Fibroblast of skin of right quadriceps (primary cell): ENCODE measurements around the gene DYSF.

Experiments used
- DNase-seq: peaks from one replicate; pipeline ENCODE4 v3.0.0-alpha.2; 2013

Gene DYSF

DNA sequence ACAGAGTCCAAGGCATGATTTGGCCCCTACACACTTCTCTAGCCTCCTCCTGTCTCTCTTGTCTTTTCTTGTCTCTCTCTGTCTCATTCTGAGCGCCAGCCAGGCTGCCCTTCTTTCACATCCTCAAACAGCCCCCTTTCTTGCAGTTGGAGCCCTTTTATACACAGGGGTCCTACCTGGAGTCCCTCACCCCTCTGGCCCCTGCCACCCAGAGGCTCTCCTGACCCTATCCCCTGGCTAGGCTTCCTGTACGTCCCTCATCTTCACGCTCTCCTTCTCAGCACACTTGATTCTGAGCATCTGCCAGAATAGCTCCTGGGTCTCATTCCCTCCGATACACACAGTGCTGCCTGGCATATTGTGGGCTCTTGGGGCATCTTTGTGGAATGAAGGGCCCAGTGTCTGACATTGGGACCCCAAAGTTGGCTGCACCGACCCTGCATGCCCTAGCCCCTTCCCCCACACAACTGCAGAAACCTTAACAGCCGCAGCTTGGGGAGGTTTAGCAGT lies 261.9 kb downstream of the DYSF start:
- no peak for DNase-seq

DNA sequence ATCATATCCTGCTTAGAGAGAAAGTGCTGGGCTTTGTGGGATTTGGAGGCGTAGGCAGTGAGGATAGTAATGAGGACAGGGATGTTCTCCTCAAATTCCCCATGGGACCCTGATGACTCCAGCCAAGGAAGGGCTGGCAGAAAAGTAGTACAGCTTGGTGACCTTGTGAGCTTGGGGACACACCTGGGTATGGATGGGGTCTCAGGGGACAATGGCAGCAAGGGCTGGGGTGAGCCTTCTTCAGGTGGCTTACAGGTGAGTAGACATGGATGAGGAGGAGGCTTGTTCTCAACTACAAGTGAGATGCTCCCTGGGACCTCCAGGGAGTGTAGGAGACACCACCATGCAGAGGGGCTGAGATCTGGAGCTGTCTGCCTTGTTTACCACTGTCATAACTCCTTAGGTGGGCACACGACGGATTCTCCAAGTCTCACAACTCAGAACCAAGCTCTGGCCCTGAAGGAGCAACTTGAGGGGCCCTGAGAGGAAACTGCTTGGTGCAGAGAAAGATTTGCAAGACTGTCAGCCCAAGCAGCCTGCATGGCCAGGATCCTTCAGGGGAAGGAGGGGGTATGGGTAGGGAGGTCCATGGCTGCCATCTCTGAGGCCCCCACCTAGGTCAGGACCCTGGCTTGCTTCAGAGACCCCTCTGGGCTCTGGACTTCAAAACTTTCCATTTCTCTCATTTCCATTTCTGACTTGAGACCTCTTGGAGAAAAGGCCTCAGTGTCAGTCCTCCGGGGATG lies 262.8 kb downstream of the DYSF start:
- no peak for DNase-seq

GRCh38 chr2:71716697-71717624 lies 263.6 kb downstream of the DYSF start:
- DNase-seq, result peak; percentile 52

- no peak for DNase-seq
Measured at GRCh38 chr2:71718686-71719085, 265.3 kb downstream of the DYSF start.

DNA sequence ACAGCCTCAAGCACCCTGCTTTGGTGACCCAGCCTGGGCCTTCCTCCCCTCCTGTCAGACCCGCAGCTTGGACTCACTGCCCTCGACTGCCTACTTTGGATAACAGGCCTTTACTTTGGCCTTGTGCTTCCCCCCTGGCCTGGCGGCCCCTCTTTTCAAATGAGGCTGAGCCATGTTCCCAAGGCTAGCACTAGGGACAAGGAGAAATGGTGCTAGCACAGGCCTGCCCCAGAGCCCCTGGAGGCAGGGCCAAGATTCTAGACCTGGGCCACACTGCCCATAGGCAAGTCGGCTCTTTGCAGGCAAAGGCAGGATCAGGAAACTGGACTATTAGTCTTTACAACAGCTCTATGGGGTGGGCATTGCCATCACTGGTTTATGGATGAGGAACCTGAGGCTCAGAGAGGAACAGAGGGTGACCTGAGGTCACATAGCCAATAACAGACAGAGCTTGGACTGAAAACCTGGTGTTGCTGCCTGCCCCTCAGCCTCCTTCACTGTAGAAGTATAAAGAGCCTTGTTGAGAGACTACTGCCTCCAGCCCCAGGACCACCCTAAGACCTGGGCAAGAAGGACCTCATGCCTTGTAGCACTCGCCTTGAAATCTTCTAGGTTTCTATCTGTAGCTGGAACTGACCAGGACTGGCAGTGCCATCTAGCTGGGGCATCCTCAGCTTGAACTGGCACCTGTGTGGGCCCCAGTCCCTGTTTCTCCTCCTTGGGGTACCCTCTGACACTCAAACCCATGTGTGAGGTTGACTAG lies 266.3 kb downstream of the DYSF start:
- no peak for DNase-seq

DNA sequence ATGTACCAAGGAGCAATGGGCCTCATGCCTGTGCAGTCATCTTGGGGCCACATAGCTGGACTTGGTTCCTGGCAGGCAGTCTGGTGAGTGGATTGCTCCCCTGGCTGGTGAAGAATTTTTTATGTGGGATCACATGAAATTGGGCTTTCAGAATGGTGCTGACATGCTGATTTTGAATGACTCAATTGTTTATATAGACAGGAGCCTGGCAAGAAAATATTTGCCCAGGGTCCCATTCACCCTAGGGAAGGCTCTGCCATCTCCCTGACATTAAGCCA lies 266.9 kb downstream of the DYSF start:
- DNase-seq, result no peak

DNA sequence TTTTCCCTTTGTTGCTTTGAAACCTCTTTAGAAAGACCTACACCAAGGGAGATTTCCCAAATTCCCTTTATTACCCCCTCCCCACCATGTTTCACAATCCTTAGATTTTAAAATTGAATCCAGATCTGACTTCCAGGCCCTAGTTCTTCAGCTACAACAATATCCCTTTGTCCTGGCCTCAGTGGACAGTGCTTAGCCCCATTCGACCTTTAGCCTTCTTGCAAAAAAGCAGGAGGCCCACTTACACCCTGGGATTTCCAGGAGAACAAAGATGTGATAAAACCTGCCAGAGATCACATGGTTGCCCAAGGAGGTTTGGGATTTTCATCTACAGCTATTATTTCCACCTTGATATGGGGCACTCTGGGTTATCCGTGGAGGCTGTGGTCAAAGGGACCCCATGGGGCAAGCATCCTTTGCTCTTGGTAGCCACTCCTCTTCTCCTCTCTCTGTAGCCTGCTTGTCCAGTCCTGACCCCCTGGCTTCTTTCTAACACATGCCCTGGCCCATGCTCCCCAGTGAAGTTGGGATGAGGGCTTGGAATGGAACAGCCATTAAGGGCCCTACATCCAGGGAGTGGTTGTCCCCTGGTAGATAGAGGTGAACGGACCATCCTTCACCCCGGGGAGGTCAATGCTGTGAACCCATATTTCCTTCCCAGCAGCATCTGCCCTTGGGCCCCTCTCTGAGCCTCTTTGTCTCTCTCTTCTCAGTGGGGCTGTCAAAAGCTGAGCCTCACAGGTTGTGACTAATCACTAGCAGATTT lies 267.4 kb downstream of the DYSF start:
- no peak for DNase-seq

DNA sequence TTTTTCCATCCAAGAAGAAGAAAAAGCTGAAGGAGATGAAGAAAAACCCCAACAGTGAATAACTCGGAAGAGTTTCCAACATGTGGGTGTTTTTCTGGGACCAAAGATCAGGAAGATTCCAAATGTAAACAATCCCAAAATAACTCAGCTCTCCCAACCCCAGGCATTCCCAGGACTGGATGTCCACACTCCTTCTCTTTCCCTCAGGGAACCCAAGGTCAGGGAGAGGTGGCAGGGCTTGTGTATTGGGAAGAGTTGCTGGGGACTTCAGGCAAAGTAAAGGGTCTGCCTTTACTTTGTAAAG lies 268.0 kb downstream of the DYSF start:
- DNase-seq, result peak; percentile 65

GRCh38 chr2:71721669-71722068 lies 268.3 kb downstream of the DYSF start:
- DNase-seq, result no peak

DNA sequence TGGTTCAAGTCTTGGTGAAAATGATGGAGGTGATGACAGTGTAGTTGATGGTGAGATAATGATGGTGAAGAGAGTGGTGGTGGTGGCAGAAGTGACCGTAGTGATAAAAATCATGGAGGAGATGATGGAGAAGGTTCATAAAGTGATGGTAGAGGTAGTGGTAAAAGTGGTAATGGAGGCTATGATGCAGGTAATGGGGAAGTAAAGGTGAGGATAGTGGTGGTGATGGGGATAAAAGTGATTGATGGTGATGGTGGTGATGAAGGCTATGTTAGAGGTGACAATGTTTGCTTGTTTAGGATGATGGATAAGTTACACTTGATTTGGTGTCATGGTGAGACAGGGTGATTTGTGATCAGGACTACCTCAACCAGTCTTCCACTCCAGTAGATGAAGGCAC lies 268.9 kb downstream of the DYSF start:
- DNase-seq, result no peak

- DNase-seq, result no peak
Measured at GRCh38 chr2:71724793-71725192, 271.4 kb downstream of the DYSF start.

GRCh38 chr2:71725836-71726235 lies 272.5 kb downstream of the DYSF start:
- DNase-seq, result no peak

DNA sequence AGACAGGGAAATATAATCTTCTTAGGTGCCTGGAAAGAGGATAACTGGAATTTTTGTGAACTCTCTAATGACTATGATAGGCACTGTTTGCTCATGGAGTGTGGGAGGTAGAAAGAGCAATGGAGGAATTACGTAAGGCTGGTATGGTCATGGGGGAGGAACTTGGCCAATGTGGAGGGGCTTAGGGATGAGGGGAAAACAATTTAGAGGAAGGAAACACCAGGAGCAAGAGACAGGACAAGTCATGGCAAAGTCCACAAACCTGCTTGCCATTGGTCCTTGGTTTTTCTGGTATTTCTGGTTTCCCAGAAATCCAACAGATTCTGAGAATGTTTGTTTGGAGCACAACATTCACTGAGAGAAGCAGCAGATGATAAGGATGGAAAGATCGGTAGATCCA lies 274.2 kb downstream of the DYSF start:
- peak; percentile 25 for DNase-seq

DNA sequence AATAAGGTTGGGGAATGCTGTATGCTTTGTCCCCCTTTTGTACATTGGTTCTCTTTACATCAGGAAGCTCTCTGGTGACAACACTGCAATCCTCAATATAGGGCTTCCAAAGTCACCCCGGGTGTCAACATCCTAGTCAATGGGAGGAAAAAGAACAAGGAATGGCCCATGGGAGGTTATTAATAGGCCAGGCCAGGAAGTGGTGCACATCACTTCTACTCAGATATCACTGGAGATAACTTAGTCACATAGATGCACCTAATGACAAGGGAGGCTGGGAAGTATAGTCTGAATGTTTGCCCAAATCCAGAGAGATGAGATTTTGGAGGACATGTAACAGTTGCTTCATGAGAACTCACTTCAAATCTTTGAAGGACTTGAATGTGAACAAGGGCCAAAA lies 274.7 kb downstream of the DYSF start:
- DNase-seq, result no peak

DNA sequence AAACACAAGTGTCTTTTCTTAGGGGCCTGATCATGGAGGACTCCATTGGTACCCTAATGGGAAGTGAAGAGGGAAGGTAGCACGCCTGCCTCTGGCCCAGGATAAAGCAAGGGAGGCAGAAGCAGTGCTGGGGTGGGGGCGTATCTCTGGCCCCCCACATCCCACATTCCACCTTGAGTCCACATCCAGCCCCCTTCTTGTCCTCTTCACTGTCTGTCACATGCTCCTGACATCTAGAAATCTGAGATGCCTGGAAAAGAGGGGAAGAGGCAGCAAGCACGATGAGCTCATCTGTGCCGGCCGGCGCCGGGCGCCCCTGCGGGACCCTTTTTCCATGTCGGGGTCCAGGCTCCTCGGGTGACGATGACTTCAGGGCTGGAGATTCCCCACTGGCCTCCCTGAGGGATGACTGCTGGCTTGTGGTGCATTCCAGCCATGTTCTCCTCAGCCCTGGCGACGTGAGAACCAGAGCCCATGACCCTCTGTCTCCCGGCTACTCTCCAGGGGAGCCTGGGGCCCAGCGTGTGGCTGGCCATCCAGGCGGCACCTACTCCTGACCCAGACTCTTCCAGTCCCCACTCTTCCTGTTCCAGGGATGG lies 277.5 kb downstream of the DYSF start:
- no peak for DNase-seq

- DNase-seq, result no peak
Measured at GRCh38 chr2:71734620-71735019, 281.3 kb downstream of the DYSF start.

DNA sequence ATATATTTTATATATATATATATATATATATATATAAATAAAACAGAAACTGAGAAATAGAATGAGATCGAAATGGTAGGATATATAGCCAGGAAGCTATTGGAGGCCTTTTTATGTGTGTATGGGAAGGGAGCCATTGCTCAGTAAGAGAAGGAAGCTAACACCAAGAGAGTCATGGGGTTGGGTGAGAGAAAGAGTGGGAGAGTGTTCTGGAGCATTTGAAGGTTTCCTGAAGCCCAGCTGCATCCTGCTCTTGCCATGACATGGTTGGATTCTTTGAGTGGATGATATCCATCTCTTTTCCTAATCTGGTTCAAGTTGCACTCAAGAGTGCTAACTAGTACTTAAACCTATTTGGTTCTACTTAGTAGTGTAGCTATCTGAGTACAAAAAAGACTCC lies 282.3 kb downstream of the DYSF start:
- DNase-seq, result no peak
